OCI-LY7 (cell line): ENCODE measurements around the gene RNF186. TPM values are rescaled to one million over a fixed set of nuclear protein-coding genes. Genes with fewer than 3 reads are reported as not detected.

ENCODE experiments used
- BruUV-seq: library from RNA; stranded (reverse); fragments of 400-500 nt; replicated peaks from 2 replicates; lab custom pipeline; 2021; lab: Mats Ljungman, UMichigan
- CTCF ChIA-PET: fragments of 300-600 bp; sonication (Branson Sonifier 250); formaldehyde crosslinking; loops from one replicate; lab custom pipeline; 2022; ENCODE audit warnings: antibody characterized with exemption; ENCODE audit not compliant: unreplicated experiment; lab: Charles Lee
- POLR2A ChIA-PET: fragments of 300-600 bp; sonication (Branson Sonifier 250); formaldehyde crosslinking; loops from one replicate; lab custom pipeline; 2022; ENCODE audit warnings: antibody characterized with exemption; lab: Charles Lee
- DNase-seq: peaks from one replicate; pipeline ENCODE4 v3.0.0-alpha.2; 2015; ENCODE audit warnings: low spot score
- H2AFZ ChIP-seq: fragments of 200-600 bp; sonication (generic), shearing (Covaris generic); 2 replicates; pipeline ENCODE4 v1.6.1; 2014; ENCODE audit warnings: mild to moderate bottlenecking, antibody characterized with exemption, low read length, moderate library complexity
- H3K27ac ChIP-seq: fragments of 200-600 bp; sonication (generic); 2 replicates; pipeline ENCODE4 v1.5.1; 2014; ENCODE audit warnings: mixed run types, low read depth, mild to moderate bottlenecking, moderate library complexity, low read length, inconsistent platforms; ENCODE audit not compliant: poor library complexity, severe bottlenecking
- H3K36me3 ChIP-seq: fragments of 200-600 bp; sonication (generic); 2 replicates; pipeline ENCODE4 v1.6.1; 2014; ENCODE audit warnings: mild to moderate bottlenecking, antibody characterized with exemption, low read length, moderate library complexity, mixed read lengths; ENCODE audit not compliant: insufficient read depth
- H3K4me1 ChIP-seq: fragments of 200-600 bp; sonication (generic); 2 replicates; pipeline ENCODE4 v1.5.1; 2014; ENCODE audit warnings: mild to moderate bottlenecking, low read length; ENCODE audit not compliant: insufficient read depth, poor library complexity, severe bottlenecking
- H3K4me2 ChIP-seq: fragments of 200-600 bp; sonication (generic); 2 replicates; pipeline ENCODE4 v1.6.1; 2014; ENCODE audit warnings: mild to moderate bottlenecking, low read length
- H3K4me3 ChIP-seq: fragments of 200-600 bp; sonication (generic); 2 replicates; pipeline ENCODE4 v1.5.1; 2014; ENCODE audit warnings: mild to moderate bottlenecking, low read depth, low read length; ENCODE audit not compliant: poor library complexity, severe bottlenecking
- H3K79me2 ChIP-seq: fragments of 200-600 bp; sonication (generic); 2 replicates; pipeline ENCODE4 v1.6.1; 2016; ENCODE audit warnings: low read depth, mild to moderate bottlenecking, low read length, moderate library complexity, mixed read lengths; ENCODE audit not compliant: insufficient read depth
- H3K9me2 ChIP-seq: fragments of 200-600 bp; sonication (generic); 2 replicates; pipeline ENCODE4 v1.6.1; 2016; ENCODE audit warnings: mild to moderate bottlenecking, low read length, mixed read lengths; ENCODE audit not compliant: insufficient read depth
- H3K9me3 ChIP-seq: fragments of 200-600 bp; sonication (generic); 2 replicates; pipeline ENCODE4 v1.6.1; 2014; ENCODE audit warnings: mild to moderate bottlenecking, mixed run types, low read length, mixed read lengths
- H4K20me1 ChIP-seq: fragments of 200-600 bp; sonication (generic); 2 replicates; pipeline ENCODE4 v1.6.1; 2014; ENCODE audit warnings: mild to moderate bottlenecking, antibody characterized with exemption, low read length, moderate library complexity, mixed read lengths; ENCODE audit not compliant: insufficient read depth
- CTCF ChIP-seq: fragments of 200-600 bp; sonication (generic); conservative IDR thresholded peaks from 2 replicates; pipeline ENCODE4 v1.5.1; 2014; ENCODE audit warnings: mild to moderate bottlenecking, antibody characterized with exemption, low read length, moderate library complexity, mixed read lengths
- EZH2phosphoT487 ChIP-seq: fragments of 200-600 bp; sonication (generic); IDR thresholded peaks from 2 replicates; pipeline ENCODE4 v1.6.1; 2018; ENCODE audit warnings: low read depth, borderline replicate concordance, mild to moderate bottlenecking, mixed run types, antibody characterized with exemption, low read length, moderate library complexity, mixed read lengths
- intact Hi-C: fragments of 100-400 bp; cut with micrococcal nuclease; formaldehyde crosslinking; loops from one replicate; pipeline ENCODE4 v1.10.0; 2022; ENCODE audit not compliant: unreplicated experiment
- total RNA-seq, 2 experiments: library from RNA; depleted of rRNA in 1 of 2; stranded (reverse); fragments of >200 nt in 1 of 2; shearing (Covaris generic) in 1 of 2; gene quantifications; 2 replicates each; pipeline ENCODE4 v1.2.3, GENCODE V29; 2014 to 2022

The RNF186 gene
- total RNA-seq, 2 experiments from 2014 or later = not detected

GRCh38 chr1:19775317-19775716 lies 39.8 kb downstream of the RNF186 start:
- H3K36me3 ChIP-seq = no peaks in the 10 kb centered on the region
- POLR2A ChIA-PET = no interaction called here
- intact Hi-C loops = no loop called here

DNA sequence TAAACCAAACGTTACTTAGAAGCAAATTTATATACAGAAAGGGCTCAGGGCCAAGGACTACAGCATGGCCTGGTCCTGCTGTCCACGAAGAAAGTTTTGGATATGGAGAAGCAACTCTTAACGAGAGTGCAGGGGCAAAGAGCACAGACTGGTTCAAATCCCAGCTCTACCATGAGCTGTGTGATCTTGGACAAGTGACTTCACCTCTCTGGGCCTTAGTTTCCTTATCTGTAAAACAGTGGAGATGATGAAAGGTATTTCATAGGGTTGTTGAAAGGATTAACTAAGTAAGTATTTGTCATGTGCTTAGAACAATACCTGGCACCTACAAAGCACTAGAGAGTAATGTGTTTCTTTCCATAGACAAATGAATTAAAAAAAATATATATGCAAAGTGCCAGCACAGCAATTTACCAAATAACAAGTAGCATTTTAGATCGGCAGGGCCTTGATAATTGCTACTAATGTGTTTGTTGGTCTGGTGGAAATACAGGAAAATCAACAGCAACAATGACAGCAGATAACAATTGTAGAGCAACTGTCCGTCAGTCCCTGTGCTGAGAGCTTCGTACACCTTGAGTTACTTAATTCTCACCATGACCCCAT lies 40.8 kb downstream of the RNF186 start:
- no peak overlapping the region for H2AFZ ChIP-seq
- no TSS peak for BruUV-seq
- H3K4me2 ChIP-seq = no peak overlapping the region
- H3K9me2 ChIP-seq = no peaks in the 10 kb centered on the region
- H3K4me3 ChIP-seq = no peak overlapping the region
- TF ChIP-seq CTCF (no peak), EZH2phosphoT487 (no peak)
- no peaks in the 10 kb centered on the region for H3K79me2 ChIP-seq
- no peaks in the 10 kb centered on the region for H4K20me1 ChIP-seq
- no peaks in the 10 kb centered on the region for H3K9me3 ChIP-seq
- no peaks in the 10 kb centered on the region for H3K36me3 ChIP-seq
- DNase-seq = no peak
- ChIA-PET CTCF (no interaction called here), POLR2A (interaction anchor here (0.5 kb wide), 1 partner anchor 22 kb away, joined by 3 read pairs; no protein-coding TSS in a partner anchor)
- intact Hi-C loops = no loop called here
- H3K27ac ChIP-seq = no peak overlapping the region
- no peaks in the 10 kb centered on the region for H3K4me1 ChIP-seq

More at GRCh38 chr1:19775317-19775716, 39.8 kb downstream of the RNF186 start:
- H3K9me2 ChIP-seq = no peaks in the 10 kb centered on the region
- CTCF ChIA-PET = no interaction called here
- no peak overlapping the region for H3K4me3 ChIP-seq
- H3K9me3 ChIP-seq = no peaks in the 10 kb centered on the region
- no peak overlapping the region for H2AFZ ChIP-seq
- no peak for TF ChIP-seq EZH2phosphoT487
- no peak for TF ChIP-seq CTCF
- no peaks in the 10 kb centered on the region for H3K4me1 ChIP-seq
- no TSS peak for BruUV-seq
- no peak for DNase-seq
- no peaks in the 10 kb centered on the region for H4K20me1 ChIP-seq
- no peak overlapping the region for H3K27ac ChIP-seq
- H3K4me2 ChIP-seq = no peak overlapping the region
- H3K79me2 ChIP-seq = no peaks in the 10 kb centered on the region

- Histone ChIP-seq H3K9me3 (no peaks in the 10 kb centered on the region), H4K20me1 (no peaks in the 10 kb centered on the region), H2AFZ (no peak overlapping the region), H3K9me2 (no peaks in the 10 kb centered on the region), H3K79me2 (no peaks in the 10 kb centered on the region), H3K27ac (no peak overlapping the region), H3K4me2 (no peak overlapping the region), H3K4me1 (no peaks in the 10 kb centered on the region), H3K4me3 (no peak overlapping the region), H3K36me3 (no peaks in the 10 kb centered on the region)
- no peak for DNase-seq
- BruUV-seq = no TSS peak
- TF ChIP-seq CTCF (no peak), EZH2phosphoT487 (no peak)
- intact Hi-C loops = no loop called here
- POLR2A ChIA-PET = no interaction called here
- CTCF ChIA-PET = no interaction called here
Measured at GRCh38 chr1:19773485-19773884, 41.6 kb downstream of the RNF186 start.
